Right renal pelvis (tissue), 4 donors: Measurements from ENCODE around the gene BCKDHA. TPM values are rescaled to one million over a fixed set of nuclear protein-coding genes. Genes with fewer than 3 reads are reported as not detected.

Experiments
- DNase-seq, 4 donors: peaks; one replicate each; pipeline ENCODE4 v3.0.0-alpha.2; 2013; ENCODE audit warnings: low read depth in 4 of 4, low spot score in 3 of 4, missing footprints in 1 of 4
- polyA plus RNA-seq, 4 donors: library from polyadenylated mRNA; unstranded; fragments of 120-200 nt; gene quantifications; one replicate each; pipeline ENCODE4 v1.2.1, GENCODE V29; 2013; ENCODE audit not compliant: insufficient read length in 4 of 4

BCKDHA gene
- polyA plus RNA-seq, result 10 to 100 TPM; 26.8 to 59.4 (median 29.0) TPM

DNA sequence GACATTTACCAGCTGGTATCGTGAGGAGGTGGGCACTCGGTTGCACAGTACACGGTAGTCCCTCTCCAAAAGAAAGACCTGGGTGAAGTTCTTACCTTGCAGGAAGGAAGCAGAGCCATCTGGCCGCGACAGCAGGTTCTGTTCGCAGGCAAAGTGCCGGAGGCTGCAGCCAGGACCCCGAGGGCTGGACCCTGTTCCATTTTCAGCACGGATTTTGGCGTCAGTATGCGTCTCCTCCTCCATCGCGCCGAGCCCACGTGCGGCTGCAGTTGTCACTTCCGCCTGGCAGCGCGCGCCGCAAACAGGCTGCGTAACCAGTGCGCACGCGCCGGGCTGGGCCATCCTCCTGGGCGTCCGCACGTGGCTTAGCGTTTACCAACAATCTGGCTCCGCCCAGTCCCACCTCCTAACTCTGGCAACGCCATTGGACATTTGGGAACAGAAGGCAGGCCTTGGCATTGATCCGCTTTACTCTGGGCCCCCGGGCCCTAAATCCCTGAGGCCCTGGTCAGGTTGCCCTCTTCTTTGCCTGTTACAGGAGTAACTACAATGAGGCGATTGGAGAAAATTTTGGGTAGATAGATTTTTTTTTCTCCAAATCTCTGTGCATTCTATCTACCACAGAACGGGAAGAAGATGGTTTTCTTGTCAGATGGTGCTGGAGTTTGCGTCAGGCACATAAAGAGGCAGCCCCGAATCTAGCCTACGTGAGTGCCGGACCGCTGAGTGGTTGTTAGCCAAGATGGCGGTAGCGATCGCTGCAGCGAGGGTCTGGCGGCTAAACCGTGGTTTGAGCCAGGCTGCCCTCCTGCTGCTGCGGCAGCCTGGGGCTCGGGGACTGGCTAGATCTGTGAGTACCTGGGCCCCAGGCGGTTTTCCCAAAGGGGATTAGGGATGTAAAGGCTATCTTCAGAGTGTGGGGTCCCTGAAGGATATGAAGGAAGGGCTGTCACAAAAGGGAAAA lies at the start of gene BCKDHA, which contains the start of gene EXOSC5:
BCKDHA (plus strand) TSS at position 733 of the 964 bp plus-strand sequence; CDS start at position 743, 10 bp downstream.
EXOSC5 (minus strand) TSS at position 274 of the 964 bp plus-strand sequence; CDS start at position 243, 31 bp downstream.
- peak; percentile 98 to 100 (median 100) for DNase-seq

DNA sequence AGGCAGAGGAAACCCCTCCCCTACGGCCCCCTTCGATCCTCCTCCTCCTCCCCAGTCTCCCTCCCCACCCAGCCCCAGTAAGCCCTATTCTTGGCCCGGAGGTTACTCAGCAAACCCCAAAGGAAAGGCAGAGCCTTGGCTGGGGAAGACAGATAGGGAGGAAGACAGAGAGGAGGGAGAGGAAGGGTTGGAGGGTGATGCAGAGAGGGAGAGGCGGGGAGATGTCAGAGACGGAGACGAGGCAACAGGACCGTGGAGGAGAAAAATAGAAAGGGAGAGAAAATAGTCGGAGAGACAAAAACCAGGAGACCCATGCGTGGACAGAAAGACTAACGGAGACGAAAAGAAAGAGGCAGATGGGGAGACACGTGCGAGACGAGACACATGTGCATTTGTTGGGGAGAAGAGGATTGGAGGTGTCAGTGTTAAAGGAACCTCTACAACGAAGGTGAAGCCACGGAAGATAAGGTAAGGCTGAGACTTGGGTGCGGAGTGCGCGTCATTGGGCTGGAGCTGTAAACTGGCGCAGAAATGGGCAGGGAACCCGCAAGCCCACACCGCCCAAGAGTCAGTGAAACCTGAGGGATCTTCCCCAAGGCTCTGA lies 46.8 kb upstream of the BCKDHA start:
- DNase-seq, result no peak

DNA sequence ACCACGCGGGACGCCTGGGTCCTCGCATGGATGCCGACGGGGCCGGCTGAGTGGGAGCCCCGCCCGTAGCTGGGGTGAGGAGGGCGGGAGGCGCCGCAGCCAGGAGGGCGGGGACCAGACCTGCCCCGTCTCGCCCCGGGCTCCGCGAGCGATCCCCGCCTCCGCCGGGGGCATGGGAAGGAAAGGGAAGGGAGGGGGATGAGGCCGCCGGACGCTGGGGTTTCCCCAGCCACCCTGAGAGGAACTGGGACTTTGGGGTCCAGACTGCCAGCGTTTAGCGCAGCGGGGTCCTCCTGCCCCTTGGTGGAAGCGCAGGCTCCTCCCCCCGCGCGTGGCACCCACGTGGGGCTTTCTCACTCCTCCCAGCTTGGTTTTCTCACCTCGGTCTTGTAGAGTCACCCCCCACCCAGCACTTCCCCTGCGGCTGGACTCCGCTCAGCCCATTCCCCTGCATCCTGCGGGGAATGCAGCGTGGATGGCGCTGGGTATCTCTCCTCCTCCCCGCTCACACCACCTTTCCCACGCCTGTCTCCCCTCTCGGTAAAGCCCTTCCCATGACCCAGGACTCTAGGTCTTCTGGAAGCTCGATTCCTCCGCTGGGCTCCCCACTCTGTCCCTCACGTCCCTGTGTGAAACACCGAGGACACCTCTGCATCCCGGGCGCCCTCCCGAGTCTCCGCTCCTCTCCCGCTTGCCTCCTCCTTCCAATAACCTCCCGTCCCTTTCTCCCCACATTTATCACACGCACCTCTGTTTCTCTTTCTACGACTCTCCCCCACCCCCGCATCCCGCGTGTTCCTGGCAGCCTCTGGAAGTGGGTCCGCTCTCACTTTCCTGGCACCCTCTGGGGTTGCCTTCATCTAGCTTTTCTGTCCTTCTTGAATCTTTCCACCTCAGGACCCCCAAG lies 46.0 kb upstream of the BCKDHA start:
- DNase-seq, result no peak

DNA sequence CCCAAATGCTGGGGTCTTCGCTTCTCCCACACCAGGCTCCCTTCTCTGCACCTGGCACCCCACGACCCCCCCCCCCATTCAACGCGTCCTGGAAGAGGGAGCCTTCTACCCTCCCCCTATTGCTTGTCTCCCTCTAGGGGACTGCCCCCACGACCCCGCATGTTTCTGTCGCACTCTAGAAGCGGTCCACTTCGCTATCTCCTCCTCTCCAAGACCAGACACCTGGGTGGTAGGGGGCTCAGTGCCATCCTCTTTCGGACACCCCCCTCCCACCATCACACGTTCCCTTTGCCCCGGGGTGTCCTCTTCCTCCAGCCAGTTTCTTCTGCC lies 45.4 kb upstream of the BCKDHA start:
- no peak for DNase-seq

DNA sequence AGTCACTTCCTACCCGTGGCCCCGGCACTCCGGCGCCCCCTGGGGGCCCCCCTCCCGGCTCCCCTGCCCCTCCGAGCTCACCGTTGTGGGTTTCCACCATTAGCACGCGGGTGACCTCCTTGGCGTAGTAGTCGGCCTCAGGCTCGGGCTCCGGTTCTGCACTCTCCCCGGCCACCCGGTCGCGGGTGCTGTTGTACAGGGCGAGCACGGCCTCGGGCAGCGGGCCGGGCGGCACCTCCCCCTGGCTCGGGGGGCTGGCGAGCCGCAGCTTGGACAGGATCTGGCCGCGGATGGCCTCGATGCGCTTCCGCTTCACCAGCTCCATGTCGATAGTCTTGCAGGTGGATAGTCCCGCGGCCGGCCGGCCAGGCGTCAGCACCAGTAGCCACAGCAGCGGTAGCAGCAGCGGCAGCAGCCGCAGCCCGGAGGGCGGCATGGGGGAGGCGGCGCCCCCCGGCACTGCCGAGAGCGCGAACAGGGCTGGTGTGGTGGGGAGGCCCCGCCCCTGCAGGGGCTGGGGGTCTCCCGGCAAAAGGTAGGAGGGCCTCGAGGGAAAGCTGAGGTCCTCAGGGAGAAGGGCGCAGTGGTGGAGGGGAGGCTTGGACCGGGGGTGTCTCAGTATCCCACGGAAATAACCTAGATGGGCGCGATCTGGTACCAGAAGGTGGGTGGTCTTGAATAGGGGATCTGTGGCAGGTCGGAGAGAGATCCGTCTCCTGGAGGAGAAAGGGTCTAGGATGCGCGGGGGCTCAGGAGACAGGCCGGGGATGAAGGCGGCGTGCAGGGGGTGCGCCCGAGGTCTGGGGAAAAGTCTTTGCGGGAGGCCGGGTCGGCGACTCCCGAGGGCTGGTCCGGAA lies 44.8 kb upstream of the BCKDHA start:
- DNase-seq, result no peak

DNA sequence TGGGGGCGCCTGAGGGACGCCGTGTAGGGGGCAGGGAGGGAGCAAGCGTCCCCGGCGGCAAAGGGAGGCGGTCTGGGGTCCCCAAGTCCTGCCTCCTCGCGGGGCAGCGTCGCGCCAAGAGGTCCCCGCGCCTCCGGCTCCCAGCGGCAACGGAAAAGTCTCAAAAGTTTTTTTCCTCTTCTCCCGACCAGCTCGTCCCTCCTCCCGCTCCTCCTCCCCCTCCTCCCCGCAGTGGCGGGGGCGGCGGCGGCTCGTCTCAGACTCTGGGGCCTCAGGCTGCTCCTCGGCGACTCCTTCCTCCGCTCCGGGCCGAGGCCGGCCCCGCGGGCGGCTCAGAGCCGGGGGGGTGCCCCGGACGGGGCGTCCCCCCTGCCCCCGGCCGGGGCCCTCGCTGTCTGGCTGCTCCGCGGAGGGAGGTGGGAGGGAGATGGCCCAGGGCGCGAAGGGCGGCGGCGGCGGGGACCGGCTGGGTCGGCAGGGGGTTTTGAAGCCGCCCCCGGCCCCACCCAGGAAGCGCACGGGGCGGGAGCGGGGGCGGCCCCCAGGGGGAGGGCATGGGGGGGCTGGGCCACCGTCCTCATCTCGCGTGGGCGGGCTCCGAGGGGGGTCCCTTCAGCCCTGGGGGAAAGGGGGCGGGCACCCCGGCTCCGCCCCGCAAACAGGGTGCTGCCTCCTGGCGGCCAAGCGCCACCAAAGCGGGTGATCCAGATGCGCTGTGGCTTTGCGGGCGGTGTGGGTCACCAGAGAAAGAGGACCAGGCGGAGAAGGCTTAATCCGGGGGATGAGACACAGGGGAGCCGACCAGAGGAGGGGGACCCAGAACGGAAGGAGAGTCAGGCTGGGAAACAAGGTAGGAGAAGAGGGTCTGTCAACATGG lies 43.9 kb upstream of the BCKDHA start, which contains the start of gene TGFB1:
TGFB1 (minus strand) TSS at position 457 of the 877 bp plus-strand sequence. CDS start 878 bp downstream, outside the sequence.
- peak in 1 of 4 donors; percentile 54 for DNase-seq

DNA sequence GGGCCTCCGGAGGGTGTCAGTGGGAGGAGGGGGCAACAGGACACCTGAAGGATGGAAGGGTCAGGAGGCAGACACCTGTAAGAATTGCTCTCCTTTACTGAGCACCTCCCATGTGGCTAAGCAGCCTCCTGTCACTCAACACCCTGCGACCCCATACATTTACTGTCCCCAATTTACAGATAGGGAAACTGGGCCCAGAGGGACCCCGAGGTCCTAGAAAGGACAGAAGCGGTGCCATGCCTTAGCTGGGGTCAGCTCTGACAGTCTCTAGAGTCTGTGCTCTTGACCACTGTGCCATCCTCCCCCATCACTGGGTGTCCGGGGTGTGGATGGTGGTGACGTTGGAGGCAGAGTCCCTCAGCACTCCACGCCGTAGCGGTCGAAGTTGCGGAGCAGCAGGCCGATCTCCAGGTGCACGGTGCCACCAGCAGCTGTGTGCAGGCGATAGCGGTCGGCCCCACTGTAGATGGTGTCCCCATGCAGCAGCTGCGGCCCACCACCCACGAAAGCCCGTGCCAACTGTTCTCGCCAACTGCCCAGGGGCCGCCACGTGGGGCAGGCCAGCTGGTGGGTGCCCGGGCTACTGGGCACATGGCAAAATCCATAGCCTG lies 43.2 kb upstream of the BCKDHA start:
- DNase-seq, result no peak

DNA sequence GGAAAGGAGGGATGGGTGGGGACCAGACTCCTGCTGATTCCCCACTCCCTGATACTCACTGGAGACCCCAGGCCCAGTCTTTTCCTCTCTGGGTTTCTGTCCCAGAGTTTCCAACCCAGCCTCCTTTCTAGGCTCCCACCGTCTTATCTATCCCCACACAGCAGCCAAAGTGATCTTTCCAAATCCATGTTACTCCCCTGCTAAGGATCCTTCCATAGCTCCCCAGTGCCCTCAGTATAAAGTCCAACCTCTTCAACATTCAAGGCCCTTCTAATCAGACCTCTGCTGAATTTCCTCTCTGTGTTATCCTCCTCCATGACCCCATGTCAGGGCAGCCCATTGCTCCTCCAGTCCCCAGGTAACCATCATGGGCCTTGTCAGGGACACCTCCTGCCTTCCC lies 42.6 kb upstream of the BCKDHA start:
- DNase-seq, result no peak

DNA sequence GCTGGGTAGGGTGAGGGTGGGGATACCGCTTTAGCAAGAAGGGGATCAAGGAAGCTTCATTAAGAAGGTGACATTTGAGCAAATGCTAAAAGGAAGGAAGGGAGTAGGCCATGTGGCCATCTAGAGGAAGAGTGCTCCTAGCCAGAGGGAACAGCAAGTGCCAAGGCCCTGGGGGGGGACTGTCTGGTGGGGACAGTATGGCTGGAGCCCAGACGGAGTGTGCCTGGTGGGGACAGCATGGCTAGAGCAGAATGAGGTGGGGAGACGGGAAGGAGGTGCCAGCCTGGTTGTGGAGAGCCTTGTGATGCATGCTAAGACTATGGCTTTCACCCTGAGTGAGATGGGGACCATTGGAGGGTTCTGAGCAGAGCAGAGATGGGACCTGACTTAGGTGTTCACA lies 41.8 kb upstream of the BCKDHA start:
- no peak for DNase-seq

DNA sequence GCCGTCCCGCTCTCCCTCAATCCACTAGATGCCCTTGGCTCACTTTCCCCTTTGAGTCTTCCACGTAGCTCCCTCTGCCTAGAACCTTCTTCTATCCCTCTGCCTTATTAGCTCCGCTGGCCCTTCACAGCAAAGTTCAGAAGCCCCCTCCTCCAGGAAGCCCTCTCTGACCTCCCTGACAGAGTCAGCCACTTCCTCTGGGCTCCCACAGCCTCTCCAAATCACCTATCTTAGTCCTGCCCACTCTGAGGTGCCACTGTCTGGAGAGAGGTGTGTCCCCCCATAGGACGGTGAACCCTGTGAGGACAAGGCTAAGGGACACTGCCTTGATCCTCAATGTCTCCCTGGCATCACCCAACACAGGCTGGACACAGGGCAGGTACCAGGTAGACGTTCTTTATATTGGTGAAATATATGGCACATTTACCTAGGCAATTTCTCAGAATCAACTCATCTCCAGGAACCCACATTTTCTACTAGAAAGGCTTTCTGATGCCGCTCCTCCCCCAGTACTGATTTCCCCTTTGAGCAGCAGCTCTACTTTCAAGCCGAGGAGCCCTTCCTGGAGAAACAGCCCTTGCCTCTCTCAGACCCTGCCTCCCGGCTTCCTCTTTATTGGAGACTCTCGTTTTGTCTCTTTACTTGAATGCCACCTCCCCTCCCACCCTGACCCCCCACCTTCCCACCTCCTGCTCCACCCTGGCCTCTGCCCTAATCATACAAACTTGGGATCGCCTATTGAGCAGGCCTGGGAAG lies 40.5 kb upstream of the BCKDHA start:
- DNase-seq, result no peak

DNA sequence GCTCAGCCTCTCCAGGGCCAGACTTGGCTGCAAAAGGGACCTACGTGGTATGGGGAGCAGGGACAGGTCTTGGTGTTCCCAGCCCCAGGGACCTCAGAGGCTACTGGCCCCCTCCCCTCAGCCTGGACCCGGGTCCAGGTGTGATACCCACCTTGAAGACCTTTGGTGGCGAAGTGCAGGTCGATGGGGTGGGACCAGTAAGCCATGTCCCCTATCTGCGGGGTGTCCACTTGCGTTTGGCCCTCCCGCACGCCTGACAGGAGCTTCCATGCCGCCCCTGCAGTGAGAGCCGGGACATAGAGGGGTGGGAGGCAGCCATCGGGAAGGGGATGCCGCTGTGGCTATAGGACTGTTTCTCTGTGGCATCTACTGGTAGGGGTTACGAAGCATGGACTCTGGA lies 39.9 kb upstream of the BCKDHA start:
- DNase-seq, result no peak

DNA sequence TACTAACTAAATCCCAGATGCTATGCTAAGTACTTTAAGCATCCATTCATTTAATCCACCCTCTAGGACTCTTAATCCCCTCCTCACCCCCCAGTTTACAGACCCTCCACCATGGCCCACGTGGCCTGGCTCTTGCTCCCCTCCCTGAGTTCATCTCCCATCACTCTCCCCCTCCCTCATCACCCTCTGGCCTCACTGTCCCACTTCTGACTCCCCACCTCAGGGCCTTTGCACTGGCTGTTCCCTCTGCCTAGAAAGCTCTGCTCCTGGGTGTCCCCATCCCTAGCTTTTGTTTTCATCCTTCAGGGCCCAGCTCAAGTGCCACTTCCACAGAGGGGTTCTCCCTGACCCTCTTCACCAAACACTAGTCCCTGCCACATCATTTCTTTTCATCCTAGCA lies 37.9 kb upstream of the BCKDHA start:
- no peak for DNase-seq

DNA sequence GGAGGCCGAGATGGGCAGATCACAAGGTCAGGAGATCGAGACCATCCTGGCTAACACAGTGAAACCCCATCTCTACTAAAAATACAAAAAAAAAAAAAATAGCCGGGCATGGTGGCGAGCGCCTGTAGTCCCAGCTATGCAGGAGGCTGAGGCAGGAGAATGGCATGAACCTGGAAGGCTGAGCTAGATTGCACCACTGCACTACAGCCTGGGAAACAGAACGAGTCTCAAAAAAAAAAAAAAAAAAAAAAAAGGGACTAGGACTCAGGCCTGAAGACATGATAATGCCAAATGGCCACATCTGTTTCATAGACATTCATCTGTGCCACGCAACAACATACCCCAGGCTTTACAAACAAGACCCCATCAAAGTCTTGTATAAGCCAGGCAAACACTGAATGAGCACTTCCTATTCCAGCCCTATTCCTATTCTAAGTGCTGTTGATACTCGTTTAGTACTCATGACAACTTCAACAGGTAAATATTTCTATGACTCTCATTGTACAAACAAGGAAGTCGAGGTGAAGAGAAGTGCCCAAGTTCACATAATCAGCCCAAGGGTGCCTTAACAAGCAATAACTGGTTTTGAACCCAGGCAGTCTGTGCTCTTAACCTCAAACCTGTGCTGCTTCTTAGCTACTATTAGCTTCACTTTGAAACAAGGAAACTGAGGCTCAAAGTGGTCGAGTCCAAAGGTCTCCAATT lies 35.3 kb upstream of the BCKDHA start:
- no peak for DNase-seq

DNA sequence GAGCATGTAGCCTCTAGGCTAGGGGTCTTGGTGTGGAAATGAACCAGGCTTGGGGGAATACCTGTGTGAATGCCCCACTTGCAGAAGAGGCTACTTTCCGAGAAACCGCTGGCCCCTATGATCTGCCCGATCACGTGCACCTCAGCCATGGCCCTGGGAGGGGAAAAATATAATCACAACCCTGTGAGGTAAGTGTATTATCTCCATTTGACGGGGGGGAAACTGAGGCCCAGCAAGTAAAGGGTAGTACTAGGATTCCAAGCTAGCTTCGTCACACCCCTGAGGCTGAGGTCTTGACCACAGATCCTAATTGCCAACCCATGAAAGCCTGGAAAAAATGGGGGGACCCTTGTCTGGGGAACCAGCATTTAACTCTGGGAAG lies 34.3 kb upstream of the BCKDHA start:
- DNase-seq, result no peak

DNA sequence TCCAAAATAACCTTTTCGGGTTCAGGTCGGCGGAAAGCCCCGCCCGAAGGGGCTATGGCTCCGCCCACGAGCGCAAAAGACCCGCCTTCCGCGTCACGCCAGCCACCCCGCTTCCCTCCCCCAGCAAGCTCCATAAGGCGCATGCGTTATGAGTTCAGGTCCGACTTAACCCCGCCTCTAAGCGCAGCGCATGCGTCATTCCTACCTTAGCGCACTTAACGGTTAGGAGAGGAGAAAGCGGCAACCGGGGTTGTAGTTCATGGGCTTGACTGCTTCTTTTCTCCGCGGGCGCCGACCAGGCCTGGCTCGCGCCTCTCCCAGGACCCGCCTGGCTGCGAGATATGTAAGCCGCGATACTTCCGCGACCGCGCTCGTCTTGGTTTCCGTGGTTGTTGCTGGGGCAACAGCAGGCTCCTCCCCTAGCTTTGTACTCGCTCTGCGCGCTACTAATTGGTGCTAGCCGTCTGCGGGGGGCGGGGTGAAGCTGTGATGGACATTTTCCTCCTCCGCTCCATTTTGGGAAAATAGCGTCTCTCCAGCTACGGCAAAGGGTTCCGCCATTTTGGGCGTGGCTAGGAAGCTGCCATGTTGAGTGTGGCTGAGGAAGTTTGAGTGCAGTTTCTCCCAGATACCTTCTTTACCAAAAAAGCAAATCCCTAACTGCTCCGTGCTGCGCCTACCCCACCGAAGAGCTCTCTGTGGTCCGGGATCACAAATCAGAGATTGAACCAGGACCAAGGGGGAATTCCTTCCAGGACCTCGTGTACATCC lies 33.7 kb upstream of the BCKDHA start, which contains the start of gene B9D2:
B9D2 (minus strand) TSS at position 397 of the 771 bp plus-strand sequence. CDS start 630 bp downstream, outside the sequence.
- DNase-seq, result peak; percentile 97 to 99 (median 98)
